ENCODE data around the gene PLEKHG5.

- no peak for TF ChIP-seq CREB1 (IDR thresholded peaks at IDR 0.05; ENCODE audit: low read depth)
- TF ChIP-seq USF1 (IDR thresholded peaks at IDR 0.05), result no peak
- TF ChIP-seq FOXM1 (IDR thresholded peaks at IDR 0.05; ENCODE audit: borderline replicate concordance, low read depth), result no peak
- no peak for TF ChIP-seq YY1 (IDR thresholded peaks at IDR 0.05; ENCODE audit: low read depth)
Observed at GRCh38 chr1:6517435-6517851, 26.0 kb upstream of the PLEKHG5 start.
